ENCODE results near the gene FGD5.

GRCh38 chr3:14922863-14923262, 104.1 kb downstream of the FGD5 start:
- TF ChIP-seq CTCF (IDR thresholded peaks at IDR 0.05; ENCODE audit: low read depth, low read length, poor library complexity, severe bottlenecking) (no peak), EZH2phosphoT487 (IDR thresholded peaks at IDR 0.05; ENCODE audit: borderline replicate concordance, low read length) (no peak)
